Medulla oblongata (tissue), 1 donor: ENCODE data around the gene TBPL2.
"Not testable (repeated sequence)": the region's sequence is repeated elsewhere in the genome, so short reads cannot be mapped to it uniquely, and the experiment has no call there.

Source experiments
- DNase-seq: peaks from one replicate; pipeline ENCODE4 v3.0.0-alpha.2; 2015; ENCODE audit errors: extremely low spot score

Gene TBPL2

DNA sequence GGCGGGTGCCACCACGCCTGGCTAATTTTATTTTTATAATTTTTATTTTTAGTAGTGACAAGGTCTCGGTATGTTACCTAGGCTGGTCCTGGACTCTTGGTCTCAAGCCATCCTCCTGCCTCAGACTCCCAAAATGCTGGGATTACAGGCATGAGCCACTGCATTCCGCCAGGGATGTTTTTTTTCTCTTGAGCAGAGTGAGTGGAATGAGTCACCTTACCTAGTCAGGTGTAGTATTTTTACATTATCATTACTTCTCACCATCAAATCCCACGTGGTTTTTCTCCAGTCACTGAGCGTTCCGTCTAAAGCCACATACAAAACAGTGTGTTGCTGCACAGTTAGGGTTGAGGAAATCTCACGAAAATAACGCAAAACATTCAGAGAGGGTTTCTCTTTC, 870 bp upstream of the TBPL2 start:
- no peak for DNase-seq

DNA sequence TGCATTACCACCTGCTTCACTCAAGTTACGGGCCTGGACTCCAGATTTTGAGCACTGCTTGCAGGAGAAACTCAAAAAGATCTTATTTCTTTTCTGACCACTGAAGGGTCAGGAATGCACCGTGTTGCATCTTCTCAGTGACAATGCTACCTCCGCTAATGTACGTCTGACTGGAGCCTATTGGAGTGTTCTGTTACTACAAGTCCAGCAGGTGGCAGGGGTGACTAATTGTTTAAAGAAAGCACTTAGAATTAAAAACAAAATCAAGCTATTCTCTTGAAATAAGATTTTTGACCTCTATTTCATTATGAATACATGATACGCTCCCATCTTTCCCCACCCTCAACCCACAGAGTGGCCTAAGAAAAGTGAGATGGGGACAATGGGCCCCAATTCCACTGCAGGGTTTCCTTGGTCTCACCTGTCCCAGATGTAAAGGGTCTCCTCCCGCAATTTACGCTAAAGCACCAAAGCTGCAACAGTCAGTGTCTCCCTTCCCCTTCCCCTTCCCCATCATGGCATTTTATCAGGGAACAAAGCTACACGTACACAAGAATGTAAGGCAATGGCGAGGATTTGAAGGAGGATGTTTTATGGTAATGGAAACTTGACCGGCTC, 2.2 kb downstream of the TBPL2 start:
- DNase-seq, result no peak

DNA sequence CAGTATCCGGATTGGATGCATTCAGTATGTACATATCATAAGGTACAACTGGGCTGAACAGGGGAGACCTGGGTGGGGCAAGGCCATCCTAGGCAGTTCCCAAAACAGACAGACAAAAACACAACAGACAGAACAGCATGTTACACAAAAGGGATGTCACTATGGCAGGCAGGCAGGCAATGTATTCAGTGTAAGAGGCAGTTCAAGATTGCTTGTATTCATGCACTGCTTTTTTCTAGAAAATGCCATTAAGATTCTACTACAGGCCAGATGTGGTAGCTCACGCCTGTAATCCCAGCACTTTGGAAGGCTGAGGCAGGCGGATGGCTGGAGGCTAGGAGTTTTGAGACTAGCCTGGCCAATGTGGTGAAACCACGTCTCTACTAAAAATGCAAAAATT, 3.5 kb downstream of the TBPL2 start:
- DNase-seq, result no peak

DNA sequence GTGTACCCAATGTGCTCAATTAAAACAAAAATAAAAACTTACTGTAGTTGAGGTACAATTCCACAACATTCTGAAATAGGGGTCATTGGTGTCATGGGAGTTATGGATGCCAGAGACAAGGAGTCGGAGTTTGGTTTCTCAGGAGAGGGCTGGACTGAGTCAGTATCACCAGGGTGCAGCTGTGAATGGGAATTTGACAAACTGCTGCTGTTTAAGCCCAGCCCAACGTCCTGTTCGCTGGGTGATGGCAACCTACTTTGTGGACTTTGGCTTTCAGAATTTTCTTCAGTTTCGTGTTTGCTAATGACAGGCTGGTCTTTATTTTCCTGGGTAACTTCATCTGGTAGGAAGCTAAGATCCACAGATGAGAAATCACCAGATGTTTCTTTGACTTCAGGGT, 3.9 kb downstream of the TBPL2 start:
- DNase-seq, result no peak

DNA sequence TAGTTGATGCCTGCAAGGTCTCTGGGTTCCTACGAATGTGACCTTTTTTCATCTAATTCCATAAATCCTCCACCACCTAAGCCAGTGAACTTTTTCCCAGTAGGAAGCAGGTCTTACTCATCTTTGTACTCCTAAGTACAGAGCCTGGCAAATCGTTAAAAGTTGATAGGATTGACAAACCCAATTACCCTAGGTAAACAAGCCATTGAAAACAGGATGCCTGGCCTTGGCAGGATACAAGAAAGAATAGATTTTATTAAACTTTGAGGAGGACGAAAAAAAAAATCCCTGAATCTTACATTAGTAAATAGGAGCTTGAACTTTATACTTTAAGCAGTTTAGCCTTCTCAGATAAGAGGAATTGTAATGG, 5.6 kb downstream of the TBPL2 start:
- no peak for DNase-seq

DNA sequence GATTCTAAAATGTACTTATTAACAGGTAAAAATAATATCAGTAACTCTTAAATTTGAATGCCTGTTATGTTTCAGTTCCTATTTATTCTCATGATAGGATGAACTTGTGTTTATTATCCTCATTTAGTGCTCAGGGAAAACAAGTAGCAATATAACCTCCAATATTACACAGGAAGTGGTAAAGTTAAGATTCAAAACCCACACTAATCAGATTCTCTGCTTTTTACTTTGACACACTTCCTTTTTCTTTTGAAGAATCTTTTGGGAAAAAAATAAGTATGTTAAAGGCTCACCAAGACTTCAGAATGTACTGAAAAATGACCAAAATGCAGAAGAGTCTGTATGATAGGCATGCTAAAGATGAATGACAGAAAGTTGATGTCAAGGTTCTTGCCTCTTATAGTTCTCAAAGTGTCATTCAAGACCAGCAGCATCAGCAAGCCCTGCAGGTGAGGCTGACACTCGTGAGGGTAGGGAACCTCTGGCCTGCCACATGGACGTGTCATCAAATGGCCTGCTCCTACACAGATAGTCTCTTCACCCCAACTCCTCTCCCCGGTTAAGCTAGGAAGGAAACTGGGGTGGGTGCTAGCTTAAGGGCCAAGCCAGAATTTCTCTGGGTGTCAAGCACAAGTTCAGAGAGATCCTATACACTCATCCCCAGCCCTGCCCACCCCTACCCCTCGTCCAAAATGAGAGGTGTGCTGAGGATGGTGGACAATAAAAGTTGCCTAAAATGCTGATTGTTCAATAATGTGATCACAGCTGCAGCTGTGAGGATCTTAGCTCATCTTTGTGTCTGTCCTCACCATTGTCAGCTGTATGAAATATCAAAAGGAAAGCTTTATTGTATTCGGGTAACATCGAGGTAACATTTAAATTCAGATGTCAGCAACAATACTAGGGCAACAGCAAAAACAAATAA, 6.3 kb downstream of the TBPL2 start:
- DNase-seq, result no peak

DNA sequence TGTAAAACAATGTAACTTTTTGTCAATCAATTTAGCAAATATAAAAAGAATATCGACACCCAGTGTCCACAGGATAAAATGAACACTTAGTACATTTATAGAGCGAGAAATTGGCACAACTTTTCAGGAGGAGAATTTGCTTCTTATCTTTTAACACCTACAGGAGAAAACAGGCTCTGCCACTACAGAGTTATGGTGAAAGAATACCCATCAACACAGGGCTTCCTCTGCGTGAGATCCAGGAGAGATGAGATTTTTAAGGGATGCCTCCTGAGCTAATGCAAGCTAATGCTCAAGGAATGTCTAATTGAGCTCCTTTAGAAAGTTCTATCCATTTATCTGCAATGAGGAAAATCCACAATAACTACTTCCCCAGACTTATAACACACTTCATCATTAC, 7.8 kb downstream of the TBPL2 start:
- no peak for DNase-seq

DNA sequence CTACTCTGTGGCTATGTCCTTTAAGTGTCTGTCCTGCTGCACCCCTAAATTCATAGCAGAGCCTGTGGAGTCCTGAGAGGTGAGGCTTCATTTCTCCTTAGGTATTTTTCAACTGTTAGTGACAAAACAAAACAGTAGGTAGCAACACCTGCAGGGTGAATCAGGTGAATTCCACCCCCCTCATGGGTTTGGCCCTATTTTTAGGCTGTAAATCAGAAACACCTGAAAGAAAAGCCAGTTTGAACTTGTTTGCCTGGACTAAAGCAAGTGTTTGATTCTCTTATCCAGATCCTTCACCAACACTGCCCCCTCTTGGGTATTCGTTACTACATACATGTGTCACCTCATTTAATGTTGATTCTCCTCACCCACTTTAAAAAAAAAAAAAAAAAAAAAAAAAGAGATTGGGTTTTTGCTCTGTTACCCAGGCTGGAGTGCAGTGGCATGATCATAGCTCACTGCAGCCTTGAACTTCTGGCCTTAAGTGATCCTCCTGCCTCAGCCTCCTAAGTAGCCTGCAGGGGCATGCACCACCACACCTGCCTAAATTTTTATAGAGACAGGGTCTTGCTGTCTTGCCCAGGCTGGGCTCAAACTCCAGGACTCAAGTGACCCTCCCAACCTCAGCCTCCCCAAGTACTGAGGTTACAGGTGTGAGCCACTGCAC, 10.3 kb downstream of the TBPL2 start:
- no peak for DNase-seq

DNA sequence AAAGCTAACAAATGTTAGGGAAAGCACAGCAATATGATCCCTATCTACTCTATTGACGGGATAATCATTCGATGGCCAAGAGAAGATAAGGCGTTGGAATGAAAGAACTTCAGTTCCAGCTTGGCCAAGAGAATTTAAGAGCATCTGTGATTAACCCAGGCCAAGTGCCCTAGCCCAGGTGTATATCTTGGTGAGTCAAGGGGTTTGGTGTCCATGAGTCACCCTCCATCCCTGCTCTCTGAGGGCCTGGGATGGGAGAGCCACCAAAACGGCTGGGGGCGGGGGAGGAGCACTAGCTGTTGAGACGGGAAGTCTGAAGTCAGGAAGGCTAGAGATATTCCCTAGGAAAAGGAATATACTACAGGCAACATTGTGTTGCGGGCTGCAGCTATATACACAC, 13.0 kb downstream of the TBPL2 start:
- DNase-seq, result no peak

DNA sequence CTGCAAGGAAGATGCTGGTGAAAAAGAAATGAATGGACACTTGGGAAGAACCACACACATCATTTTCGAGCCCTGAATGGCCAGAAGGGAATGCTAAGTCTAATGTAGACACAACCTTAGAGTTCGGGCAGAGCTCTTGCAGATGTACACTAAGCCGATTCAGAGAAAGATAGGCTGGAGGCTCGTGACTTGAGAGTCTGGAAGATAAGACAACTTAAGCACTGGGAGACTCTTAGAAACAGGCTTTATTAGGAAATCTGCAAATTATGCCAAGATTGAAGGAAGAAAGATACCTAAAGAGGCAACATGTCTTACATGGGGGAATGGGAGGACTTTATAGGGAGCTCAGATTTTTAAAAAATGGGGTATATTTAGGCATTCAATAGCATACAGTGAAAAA, 13.5 kb downstream of the TBPL2 start:
- DNase-seq, result no peak

DNA sequence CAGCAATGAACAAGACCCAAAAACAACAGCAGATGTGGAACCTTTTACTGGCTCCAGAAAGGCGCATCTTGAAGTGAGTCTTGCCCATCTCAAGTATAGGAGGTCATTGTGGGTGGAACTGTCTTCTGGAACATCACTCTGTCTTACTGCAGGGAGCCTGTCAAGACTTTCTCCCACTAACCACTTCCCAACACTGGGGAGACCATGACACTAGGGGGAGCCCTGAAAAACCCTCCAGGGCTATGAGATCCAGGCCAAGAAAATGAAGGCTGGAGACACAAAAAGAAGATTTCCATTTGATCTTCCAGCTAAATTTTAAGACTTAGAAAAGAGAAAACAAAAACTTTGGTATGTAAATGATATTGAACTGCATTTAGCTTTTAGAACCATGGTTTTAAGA, 15.3 kb downstream of the TBPL2 start:
- DNase-seq, result no peak

DNA sequence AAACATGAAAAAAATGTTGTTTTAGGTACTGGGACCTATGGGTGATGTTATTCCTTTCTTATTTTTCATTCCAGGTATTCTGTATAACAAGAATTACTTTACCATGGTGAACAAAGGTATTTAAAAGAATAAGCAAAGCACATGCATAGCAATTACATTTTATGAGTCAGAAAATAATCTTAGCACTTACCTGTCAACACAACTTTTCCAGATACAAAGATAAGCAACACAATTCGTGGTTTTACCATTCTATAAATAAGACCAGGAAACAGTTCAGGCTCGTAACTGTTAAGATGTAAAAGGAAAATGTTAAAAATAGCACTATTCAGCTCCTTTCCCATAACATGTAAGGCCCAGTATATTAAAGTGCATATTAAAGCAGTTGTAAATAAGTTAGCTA, 16.4 kb downstream of the TBPL2 start:
- DNase-seq, result no peak

DNA sequence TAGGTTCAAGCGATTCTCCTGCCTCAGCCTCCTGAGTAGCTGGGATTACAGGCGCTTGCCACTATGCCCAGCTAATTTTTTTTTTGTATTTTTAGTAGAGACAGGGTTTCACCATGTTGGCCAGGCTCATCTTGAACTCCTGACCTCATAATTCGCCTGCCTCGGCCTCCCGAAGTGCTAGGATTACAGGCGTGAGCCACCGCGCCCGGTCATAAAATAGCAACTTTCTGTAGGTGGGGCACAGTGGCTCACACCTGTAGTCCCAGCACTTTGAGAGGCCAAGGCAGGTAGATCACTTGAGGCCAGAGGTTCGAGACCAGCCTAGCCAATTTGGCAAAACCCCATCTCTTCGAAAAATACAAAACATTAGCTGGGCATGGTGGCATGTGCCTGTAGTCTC, 18.1 kb downstream of the TBPL2 start:
- not testable (repeated sequence) for DNase-seq

DNA sequence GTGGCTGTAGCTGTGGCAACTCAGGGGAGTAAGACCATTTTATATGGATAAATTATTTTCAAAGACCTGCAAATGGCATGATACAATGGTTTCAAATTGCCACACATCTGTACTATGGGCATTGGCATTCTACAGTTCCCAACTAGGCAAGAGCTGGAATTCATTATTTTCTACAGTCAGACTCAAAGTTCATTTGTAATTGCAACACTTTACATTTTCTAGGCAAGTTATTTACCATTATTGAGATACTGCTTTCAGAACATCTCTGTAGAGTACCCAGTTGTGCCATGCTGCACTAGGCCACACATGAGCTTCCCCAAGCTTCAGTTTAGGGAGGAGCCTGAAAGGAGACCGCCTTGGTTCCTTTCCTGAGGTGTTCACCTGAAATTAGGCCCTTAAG, 20.8 kb downstream of the TBPL2 start:
- DNase-seq, result no peak

DNA sequence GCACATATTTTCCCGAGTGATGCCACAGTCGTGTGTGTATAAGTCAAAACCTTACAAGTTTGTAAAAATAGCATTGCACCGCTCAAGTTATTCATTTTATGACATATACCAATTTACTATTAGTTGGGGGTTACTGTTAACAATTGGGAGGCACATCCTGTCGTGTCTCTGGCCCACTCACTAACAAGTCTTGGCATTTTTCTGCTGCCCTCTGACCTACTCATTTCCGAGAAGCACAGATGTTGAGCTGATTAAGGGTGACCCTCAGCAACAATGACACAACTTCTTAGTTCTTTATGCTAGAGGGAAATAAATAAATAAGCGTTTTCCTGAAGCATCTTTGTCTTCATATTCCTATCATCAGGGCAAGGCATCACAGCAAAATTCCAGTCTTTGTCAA, 22.0 kb downstream of the TBPL2 start:
- DNase-seq, result no peak

DNA sequence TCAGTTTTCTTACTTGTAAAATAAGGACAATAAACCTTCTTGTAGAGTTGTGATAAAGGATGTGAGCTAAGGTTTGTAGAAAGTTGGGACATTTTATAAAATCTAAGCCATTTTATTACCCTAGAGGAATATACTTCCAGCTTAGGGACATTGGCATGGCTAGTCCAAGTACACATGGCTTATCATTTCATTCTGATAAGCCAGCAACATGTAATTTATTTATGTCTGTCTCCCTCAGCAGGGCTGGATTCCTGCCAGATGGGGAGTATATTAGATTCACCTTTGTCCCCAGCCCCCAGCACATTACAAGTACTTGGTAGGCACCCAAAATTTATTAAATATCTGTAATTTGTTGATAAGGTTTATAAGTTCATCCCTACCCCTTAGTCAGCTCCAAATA, 22.5 kb downstream of the TBPL2 start:
- no peak for DNase-seq

DNA sequence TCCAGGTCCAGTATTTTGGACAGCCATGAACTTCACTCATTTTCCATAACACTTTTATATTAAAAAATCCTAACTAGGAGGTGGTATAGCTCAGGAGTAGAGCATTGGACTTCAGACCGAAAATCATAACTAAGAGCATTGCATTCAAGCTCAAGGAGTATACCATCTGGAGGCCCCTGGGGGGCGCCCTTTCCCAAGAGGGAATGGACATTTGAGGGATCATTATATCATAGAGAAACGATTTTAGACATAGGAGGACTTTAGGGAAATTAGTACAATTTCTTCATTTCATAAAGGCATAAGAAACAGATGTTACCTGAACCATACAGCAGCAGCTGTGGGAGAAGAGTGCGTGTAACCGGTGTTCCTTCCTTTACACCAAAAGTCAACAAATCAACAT, 23.6 kb downstream of the TBPL2 start:
- no peak for DNase-seq

DNA sequence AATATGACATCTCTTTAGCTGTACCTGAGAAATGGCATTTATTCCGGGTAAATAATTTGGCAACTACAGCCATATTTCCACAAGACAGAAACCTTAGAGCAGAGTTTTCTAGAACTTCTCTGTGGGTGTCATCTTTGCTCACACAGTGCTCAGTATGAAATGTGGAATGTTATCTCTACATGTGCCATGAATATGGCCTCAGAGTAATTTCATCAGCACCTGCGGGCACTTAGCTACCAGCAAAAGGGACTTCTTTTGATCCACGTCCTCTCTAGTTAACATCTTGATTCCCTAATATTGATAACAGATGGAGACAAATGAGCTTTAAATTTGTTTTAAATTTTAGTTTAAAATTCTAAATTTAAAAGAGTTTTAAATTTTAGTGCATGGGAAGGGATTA, 25.9 kb downstream of the TBPL2 start:
- DNase-seq, result no peak

DNA sequence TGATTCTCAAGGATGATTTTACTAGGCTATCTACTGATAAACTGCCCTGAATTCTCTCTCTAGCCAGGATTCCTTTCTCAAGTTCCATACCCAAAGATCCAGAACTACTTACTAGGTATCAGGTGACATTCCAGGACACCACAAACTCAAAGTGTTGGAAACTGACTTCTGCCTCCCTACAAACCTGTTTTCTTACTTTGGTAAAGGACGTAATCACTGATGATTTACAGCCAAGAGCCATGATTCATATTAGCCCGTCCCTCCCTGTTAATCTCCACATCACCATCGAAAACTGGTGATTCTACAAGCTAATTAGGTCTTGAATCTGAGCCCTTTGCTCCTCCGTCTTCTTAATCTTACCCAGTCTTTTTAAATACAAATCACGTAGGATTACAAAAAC, 27.7 kb downstream of the TBPL2 start:
- no peak for DNase-seq

DNA sequence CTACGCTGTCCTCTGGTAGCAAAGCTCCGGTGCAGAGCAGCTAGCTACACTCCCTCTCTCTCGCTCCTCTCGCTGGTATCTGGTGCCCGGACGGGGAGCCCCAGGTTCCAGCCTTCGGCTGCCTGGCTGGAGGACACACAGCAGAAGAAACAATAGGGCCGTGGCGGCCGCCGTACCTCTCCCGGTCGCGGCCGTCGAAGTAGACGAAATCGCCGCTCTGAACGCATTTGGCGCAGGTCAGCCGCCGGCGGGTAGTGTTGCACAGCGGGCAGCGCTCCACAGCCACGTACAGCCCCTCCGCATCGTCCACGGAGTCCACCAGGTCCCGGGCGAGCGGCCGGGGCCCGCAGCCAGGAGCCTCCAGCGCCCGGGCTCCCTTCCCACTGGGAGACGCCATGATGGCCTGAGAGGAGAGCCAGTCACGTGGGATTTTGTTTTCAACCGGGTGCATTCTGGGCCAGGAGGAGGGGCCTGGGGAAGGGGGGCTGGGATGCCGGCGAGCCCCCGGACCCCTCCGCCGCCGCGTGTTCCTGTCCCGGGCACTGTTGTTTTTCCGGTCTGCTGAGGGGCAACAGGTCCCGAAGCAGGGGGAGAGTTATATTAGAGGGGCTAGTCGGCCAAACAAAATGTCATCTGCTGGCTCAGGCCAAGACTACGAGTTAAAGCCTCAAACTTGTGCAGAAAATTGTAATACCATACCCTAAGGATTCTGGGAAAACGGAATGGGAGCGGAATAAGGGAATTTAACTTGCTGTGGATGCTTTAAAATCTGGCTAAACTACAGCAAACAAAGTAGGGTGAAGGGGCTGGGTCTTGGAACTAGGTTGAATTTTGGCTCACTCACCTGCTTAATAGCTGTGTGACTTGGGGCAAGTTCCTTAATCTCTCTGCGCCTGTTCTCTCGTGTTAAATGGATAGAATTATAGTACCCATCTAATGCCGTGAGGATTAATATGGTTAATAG, 28.7 kb downstream of the TBPL2 start, which contains the start of gene ATG14:
Gene ATG14 (minus strand): TSS at position 405 of the 964 bp plus-strand sequence. CDS start 8 bp downstream, at position 397.
- peak; percentile 95 for DNase-seq

DNA sequence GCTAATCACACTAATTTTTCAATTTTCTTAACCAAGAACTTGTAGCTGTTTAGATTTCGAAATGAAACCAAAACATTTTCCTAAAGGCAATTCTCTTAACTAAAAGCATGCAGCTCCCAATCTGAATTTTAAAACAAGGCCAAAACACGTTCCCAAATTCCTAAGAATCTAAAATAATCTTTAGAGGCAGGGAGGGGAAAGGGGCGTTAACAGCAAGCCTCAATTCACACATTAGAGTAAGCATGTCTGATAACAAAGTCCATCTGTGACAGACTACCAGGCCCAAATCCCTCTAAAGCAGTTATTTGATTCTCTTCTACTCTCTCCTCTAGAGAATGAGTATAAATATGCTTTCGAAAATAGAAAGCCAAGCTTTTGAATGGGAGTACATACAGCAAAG, 29.5 kb downstream of the TBPL2 start:
- no peak for DNase-seq
